8988T (cell line): Measurements from ENCODE around the gene AGGF1.
"Not testable (repeated sequence)": the region's sequence is repeated elsewhere in the genome, so short reads cannot be mapped to it uniquely, and the experiment has no call there.

Experiments
- DNase-seq: peaks from one replicate; pipeline ENCODE4 v3.0.0; 2011

Gene AGGF1

DNA sequence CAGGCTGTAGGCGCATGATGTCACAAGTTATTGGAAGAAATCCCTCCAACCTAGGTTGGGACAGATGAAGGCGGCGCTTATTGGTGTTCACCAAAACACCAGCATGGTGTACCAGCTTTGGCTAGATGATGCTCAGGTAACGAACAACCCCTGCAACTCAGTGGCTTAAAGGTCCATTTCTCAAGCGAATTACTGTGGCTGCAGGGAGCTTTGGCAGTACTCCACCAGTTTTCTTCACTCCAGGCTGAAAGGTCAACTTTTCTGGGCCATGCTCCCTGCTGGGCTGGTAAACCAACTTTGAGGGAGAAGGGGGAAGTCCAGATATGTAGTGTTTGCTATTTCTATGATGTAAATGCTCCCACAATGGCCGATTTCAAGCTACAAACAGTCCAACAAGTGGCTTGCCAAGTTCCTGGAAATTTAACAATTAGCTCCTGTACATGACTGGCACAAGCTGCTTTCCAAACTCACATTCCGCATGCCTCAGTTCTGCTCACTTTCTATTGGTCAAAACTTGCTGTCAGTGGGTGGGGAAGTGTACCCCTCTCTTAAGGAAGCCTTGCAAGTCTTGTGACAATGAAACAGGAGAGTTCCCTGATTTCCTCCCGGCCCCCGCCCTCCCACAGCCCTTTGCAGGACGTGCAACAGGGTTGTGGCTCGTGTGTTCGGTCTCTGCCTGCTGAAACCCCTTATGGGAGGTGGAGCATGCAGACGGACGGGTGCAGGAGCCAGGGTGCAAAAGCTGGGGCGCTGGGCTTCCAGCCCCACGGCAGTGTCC lies 57.5 kb downstream of the AGGF1 start:
- no peak for DNase-seq

DNA sequence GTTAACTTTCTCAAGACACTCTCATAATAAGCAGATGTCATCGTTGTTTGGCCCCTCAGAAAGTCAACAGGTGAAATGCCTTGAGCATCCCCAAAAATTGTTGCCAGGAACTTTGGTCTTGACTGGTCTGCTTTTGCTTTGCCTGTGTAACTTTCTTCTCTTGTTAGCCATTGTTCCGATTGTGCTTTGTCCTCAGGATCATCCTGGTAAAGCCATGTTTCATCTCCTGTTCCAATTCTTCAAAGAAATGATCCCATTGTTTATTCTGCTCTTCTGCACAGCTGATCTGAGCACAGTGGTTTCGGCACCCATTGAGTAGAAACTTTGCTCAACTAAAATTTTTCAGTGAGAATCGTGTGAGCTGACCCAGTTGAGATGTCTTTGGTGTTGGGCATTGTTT lies 65.0 kb downstream of the AGGF1 start:
- DNase-seq, result no peak

DNA sequence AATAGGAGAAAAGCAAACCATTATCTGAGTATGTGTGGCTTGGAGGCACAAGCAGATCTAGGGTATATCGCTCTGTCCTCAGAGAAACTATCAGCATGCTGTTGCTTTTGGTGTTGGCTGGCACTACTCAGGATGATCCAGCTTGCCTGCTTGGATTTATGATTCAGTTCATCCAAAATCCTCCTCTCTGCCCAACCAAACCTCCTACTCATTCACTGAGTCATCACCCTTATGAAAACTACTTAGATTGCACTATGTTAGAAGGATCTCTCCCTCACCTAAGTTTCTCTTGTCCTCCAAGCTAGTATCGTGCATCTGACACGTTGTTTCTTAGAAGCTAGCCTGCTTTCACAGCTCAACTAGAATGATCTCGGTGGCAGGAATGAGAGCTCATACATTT lies 71.1 kb downstream of the AGGF1 start:
- DNase-seq, result no peak

DNA sequence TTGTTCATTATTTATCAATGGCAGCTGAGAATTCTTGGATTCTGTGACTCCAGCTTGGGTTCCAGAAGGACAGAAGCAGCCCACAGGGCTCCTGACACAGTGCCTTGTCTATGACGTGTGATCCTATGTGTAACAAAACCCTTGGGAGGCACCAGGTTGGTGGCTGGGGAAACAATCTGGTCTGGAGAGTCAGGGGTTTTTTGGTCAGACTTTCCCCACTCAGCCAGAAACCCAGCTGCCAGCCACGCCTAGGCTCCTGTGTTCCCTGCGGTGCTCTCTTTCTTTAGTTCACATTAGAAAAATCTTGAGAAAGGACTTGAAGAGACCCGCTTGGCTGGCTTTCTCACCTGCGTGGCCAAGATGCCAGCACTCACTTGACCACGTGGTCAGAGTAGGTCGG lies 72.3 kb downstream of the AGGF1 start:
- DNase-seq, result no peak

GRCh38 chr5:77103457-77103856 lies 73.3 kb downstream of the AGGF1 start:
- no peak for DNase-seq

- DNase-seq, result no peak
Observed at GRCh38 chr5:77104813-77105212, 74.6 kb downstream of the AGGF1 start.

- DNase-seq, result not testable (repeated sequence)
Observed at GRCh38 chr5:77107035-77107434, 76.8 kb downstream of the AGGF1 start.
